Activated CD8-positive, alpha-beta memory T cell treated with anti-CD3 and anti-CD28 coated beads, Interleukin-2, amount 50 U/mL, for 4 hours (primary cell): ENCODE data around the gene TET3.

Experiments
- DNase-seq: peaks from one replicate; pipeline ENCODE4 v3.0.0-alpha.2; 2020

Gene TET3

DNA sequence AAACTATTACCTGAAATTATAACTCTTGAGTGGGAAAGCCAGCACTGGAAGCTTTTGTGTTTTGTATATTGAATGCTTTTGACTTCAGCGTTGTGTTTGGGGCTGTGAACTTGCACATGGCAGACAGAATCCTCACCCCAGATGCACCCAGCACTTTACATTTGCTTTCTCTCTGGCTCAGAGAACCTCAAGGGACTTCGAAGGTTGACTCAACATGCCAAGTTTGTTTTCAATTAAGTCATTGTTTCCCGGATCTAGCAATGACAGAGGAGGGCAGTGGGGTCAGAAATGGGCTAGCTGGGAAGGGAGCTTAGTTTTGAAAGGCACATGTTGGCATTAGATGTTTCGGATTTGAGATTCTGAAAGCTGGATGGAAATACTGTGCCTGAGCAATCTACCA is 22.4 kb downstream of the TET3 start:
- no peak for DNase-seq

DNA sequence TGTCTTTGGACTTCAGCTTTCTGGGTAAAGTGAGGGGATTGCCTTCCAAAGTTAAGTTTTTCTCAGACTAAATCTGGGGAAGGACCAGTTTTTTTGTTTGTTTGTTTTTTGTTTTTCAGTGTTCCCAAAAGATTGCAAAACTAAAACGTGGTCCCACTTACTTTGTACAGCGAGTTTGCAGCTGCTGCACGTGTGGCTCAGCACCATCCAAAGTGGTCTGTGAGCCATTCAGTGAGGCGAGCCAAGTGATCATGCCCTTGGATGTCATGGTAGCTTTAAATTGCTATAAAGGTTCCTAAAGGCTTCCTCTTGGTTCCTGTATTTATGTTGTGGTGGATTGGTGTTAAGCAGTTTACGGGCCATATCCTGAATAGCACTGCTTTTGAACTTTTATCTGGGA is 23.0 kb downstream of the TET3 start:
- DNase-seq, result no peak

DNA sequence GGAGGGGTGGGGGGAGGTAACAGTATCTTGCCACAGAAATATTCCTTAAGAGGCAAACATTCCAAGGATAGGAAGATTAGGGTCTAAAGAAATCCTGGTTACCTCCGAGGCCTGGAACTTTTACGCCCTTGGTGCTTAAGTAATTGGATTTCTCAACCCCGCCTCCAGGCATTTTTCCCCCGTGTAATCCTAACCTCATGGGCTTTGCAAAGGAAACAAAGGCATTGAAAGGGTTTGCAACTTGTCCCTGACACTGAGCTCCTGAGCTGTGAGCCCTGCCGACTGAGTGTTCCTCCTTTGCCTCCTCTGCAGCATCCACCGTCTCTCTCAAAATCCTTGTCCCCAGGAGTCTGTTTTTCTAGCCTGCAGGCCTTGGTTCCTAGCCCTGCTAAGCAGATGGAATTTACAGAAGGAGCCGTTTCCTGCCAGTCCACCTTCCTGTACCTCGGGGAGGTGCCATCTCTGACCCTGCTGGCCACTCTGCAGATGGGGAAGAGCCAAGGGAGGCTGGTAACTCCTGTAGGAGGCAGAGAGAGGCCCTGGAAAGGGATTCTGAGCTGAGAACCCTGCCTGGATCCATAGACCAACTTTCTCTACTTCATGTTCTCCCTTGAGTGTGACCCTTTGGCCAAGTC is 24.2 kb downstream of the TET3 start:
- DNase-seq, result no peak

DNA sequence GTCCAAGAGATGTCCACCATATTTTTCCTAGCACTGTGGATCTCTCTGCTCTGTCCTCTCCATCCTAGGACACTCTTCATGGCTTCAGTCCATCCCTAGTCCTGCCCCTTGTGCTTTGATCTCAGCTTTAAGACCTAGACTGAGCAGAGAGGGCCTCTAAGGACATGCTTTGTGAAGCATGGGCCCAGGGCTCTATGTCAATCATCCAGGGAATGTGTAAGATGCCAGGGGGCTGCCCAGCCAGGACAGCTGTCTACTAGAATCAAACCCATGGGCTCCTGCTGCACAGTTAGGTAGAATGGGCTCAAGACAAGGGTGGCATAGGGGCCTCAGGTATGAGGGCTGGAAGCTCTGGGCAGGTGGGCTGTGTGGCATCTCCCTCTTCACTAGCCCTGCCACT is 24.9 kb downstream of the TET3 start:
- no peak for DNase-seq

DNA sequence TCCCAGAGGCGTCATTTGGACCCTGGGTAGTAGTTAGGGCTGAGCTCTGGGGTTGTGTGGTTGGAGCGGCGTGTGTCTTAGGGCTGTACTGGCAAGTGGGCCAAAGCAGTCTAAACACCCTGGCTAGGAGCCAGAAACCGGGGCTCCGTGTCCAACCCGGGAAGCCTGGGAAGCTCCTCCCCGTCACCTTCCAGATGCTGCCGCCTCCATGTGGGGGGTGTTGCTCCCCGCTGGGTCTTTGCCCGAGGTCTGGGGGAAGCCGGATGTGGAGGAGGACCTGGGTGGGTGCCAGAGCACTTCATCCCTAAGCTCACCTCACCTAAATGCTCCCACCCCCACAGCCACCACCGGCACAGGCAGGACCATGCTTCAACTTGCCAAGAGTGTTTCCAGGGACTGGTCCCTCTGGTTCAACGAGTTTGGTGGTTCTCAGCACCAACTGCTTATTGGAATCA is 25.4 kb downstream of the TET3 start:
- no peak for DNase-seq

DNA sequence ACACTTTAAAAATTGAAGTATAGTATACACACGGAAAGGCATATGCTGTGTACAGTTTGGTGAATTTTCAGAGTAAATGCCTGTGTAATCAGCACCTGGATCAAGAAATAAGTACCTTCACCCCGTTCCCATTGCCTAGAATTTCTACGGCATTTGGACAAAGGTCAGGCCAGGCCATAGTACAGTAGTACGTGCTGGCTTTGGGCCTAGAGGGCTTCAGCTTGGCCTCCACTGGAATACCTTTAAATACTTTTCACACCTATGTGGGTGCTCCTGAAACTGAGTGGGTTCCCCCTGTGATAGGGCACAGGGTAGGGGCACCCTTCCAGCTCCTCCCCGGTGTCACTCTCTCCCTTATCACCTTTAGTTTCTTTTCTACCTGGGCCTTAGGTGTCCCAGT is 26.5 kb downstream of the TET3 start:
- DNase-seq, result no peak

DNA sequence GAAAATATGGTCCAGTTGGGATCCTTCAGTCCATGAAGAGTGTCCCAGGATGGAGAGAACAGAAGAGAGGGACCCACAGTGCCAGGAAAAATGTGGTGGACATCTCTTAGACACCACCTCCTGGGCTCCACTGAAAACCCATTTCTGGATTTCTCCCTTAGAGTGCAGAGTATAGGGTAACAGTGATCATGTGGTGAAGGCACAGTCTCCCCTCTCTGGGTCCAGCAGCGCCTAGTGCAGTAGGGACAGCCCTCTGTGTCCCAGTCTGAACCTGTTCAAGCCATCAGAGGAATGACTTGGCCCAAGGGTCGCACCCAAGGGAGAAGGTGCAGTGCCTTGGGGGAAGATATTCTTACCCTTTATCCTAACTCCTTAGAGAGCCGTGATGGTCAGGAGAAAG is 30.1 kb downstream of the TET3 start:
- no peak for DNase-seq

DNA sequence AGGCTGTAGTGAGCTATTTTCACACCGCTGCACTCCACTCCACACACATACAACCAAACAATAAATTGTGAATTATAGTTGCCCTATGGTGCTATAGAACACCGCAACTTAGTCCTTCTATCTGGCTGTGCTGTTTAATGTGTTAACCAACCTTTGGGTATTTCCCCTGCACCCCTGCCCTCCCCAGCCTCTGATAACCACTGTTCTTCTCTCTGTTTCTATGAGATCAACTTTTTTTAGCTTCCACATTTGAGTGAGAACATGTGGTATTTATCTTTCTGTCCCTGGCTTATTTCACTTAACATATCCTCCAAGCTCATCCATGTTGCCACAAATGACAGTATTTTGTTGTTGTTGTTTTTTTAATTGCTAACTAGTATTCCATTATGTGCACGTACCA is 32.5 kb downstream of the TET3 start:
- no peak for DNase-seq

DNA sequence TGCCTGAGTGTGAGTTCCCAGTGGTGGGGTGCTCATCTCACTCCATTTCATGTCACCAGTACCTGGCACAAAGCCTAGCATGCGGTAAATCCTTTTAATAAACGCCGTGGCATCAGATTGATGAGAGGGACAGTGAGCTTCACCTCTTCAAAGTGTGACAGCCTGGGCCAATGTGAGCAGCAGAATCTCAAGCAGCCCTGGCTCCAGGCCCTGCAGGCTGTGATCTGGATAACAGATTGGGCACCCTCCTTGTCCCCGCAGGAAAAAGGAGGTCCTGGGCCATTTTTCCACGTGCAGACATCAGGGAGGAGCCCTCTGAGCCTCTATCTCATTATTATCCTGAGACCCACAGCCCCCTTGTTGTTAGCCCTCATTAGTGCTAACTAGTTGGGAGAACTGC is 34.8 kb downstream of the TET3 start:
- DNase-seq, result no peak

DNA sequence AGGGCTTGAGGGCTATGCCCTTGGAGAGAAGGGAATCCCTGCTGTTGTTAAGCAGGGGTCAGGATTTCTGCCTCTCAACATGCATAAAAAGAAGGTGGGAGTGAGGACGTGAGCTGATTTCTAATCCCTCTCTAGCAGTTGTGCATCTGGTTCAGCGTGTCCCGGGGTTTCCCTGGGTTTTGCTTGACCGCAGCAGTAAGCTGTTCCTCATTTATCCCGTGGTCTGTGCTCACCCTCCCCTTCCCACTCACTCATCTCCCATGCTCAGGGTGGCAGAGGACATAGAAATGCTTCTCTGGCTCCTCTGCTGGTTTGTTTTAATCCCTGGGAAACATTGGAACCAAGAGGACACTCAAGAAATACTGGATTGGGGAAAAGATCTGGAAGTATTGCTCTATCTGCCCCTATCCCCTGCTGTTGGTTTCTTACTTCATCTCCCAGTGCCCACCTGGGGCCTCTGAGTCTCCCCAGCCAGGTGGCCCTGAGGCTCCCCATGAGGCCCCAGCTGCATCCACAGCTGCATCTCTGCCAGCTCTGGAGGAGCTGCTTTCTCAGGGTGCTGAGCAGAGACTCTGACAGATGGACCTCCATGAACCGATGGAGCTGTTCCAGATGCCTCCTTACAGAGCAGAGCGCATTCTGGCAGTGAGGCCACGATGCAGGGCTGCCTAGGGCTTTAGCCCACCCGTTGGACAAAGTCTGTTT is 36.1 kb downstream of the TET3 start:
- no peak for DNase-seq

DNA sequence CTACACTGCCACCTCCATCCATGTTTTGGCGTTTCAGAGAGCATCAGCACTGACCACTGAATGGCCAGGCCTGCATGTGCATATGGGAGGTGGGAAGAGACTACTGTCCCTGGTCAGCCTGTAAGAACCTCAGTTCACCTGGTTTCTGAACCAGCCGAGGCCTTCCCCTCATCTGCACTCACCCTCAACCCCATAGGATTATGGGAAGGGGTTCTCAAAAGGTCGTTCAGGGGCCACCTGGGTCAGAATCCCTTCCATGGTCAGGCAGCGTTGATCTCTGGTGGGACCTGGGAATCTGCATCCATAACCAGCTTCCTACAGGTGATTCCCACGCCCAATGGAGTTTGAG is 36.7 kb downstream of the TET3 start:
- DNase-seq, result no peak

DNA sequence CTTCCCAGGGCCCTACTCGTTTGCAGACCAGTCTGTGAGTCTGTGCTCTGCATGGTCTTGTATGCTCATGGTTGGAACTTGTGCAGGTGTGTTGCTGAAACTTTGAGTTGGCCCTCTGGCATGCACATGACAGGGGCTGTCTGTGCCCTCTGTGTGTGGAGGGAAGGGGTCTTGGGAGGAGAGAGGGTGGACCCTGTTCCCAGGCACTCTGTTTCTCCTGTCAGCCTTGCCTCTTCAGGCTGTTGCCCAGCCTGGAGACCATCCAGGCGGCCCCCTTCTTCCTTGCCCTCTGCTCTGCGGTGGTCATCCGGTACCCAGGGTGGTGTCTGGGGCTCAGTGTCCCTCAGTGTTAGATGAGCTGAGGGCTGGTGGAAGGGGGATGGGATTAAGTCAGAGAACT is 39.5 kb downstream of the TET3 start:
- DNase-seq, result no peak

DNA sequence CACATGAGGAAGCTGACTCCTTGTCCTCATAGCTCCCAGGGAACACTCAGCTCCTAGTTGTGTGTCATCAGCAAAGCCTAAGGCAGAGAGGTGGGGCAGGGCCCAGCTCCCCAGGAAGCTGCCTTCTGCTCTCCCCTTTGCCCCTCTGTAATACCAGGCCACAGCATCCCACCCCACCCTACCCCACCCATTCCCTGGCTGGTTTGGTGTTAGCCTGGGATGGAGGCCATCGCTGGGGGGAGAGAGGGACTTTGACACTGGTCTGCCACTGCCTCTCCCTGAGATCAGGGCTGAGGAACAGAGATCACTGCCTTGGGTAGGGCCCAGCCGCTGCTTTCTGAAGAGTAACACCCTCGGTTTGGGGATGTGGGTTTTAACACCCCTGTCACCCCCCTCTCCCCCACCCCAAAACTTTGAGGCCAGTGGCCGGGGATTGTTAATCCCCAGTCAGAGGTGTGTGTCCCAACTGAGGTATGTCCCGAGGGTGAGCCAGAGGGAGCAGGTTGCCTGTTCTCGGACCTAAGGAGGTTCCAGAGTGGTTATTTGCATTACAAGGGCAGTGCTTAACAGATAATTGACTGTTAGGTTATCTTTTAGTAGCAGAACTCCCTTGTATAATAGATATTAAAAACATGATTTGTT is 41.4 kb downstream of the TET3 start:
- no peak for DNase-seq

DNA sequence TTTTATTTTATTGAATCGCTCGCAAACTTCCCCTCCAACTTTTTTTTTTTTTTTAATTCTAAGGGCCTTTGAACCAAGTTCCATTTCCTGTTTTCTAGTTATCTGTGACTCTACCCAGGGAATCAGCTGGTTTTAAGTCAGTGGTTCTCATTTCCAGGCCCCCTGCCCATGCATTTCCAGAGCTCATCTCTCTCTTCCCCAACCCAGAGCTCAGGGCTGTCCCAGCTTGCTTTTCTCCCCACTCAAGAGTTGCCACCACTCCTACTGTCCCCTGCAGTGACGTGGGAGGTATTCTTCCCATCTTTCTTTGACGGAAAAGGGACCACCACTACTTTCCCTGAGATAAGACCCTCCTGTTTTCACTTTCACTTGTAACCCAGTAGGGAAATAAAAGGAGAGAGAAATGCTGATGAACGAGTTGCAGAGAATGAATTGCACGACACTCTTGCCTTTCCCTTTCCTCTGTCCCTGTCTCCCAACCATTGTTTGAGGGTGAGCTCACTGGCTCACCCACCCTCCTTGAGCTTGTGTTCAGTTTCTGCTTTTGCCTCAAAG is 42.1 kb downstream of the TET3 start:
- no peak for DNase-seq

DNA sequence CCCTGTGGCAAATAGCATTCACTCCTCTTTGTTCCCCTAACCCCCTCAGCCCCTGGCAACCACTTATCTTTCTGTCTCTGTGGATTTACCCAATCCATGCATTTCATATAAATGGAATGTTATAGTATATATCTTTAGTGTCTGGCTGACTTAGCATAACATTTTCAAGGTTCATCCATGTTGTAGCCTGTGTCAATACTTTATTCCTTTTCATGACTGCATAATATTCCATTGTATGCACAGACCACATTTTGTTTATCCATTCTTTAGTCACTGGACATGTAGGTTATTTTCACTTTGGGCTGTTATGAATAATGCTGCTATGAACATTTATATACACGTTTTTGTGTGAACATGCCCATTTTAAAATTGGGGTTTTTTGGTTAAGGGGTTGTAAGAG is 42.8 kb downstream of the TET3 start:
- DNase-seq, result no peak

DNA sequence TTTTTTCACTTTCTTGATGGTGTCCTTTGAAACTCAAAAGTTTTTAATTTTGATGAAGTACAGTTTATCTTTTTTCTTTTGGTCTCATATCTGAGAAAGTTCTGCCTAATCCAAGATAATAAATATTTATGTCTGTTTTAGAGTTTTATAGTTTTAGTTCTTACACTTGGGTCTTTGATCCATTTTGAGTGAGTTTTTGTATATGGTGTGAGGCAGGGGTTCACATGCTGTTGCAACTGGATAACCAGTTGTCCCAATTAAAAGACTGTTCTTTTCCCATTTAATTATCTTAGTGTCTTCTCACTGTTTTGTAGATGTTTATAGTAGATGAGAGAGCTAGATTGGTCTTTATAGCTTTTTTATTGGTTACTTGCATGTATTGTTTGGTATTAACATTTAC is 43.6 kb downstream of the TET3 start:
- DNase-seq, result no peak

DNA sequence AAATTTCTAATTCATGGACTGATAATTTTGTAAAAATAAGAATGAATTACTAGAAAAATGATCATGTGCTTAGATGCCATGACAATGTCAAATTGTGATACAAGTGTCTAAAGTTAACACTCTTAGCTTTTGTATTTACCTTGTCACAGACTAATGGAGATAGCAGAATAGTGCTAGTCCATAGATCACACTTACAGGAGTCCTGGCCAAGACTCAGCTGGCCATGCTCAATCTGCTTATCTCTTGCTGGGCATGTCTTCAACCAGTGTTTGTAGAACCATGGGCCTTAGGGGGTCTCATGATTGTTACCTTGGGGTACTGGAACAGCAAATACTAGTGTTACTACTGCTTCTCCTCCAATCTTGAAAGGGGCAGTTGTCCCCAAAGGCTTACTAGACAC is 44.0 kb downstream of the TET3 start:
- DNase-seq, result no peak

DNA sequence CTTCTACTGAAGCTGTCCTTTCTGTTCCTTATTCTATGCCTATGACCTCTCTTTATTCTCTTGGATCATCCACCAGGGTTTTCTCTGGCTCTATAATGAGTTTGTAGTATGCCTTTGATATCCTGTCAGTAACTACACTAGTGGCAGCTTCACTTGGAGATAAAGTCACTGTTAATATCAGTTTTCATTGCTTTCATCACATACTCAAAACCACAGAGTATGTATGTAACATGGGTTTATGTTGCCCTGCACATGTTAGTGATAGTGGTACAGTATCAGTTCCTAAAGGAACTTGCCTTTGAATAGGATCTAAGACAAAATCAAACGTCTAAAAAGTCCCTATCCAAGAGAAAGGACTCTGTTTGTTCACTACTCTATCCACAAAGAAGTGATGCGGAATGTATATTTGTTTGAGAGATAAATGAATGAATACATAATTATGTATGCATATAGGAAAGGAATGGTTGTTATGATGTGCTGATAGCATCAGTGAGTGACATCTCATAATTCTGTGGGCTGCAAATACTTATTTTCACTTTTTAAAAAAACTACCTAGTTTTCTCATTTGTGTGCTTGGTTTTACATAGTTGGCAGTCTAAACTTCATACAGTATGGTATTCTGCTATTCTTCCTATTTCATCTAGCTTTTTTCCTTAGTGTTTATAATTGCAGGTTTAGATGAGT is 45.1 kb downstream of the TET3 start:
- DNase-seq, result no peak

DNA sequence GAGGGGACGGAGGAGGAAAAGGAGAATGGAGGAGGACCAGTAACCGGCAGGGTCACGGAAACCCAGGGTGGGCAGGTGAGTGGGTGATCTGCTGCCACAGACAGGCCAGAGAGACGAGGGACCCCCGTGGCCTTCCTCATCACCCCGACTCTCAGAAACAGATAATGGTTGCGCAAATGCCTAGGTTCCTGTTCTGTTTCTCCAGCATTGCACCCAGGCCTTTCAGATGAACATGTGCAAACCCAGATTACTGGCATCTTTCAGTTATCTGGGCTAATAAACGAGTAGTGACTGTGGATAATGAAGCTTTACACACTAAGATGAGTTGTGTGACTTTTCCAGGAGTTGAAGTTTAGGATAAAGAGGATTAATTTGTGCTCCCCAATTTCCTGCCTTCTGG is 46.5 kb downstream of the TET3 start:
- DNase-seq, result no peak

DNA sequence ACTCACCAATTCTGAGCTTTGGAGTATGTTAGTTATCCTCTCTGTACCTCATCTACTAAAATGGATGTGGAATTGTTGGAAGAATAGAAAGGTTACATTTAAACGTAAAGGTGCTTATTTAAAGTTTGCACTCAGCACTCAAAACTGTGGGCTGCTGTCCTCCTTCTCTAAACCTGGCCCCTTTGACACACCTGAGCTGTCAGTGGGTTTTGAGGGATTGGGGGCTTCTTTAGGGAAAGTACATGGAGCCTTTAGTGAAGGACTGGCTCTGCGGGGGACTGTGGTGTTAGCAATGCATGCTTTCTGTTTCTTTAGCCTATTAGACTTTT is 47.2 kb downstream of the TET3 start:
- no peak for DNase-seq

DNA sequence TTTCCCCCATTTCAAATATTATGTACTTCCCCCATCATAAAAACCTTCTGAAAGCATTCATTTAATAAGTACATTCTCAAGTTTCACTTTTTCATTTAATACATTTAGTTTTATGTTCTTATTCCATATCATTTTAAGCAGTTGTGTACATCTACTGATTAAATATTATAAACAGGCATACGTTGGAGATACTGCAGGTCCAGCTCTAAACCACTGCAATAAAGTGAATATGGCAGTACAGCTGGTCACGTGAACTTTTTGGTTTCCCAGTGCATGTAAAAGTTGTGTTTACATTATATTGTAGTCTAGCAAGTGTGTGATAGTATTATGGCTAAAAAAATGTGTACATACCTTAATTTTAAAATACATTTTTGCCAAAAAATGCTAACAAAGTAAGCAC is 48.7 kb downstream of the TET3 start:
- DNase-seq, result no peak
